AG04450 (cell line): Measurements from ENCODE around the gene MAML3. TPM values are rescaled to one million over a fixed set of nuclear protein-coding genes. Genes with fewer than 3 reads are reported as not detected.

Experiments
- CTCF ChIA-PET: fragments of 300-600, 350-600 bp; formaldehyde crosslinking; extraction: SDS; loops from one replicate; lab custom pipeline; 2022; ENCODE audit warnings: antibody characterized with exemption, inconsistent platforms; lab: Charles Lee
- POLR2A ChIA-PET: fragments of 350-600 bp; formaldehyde crosslinking; extraction: SDS; loops from one replicate; lab custom pipeline; 2021; ENCODE audit warnings: antibody characterized with exemption, inconsistent platforms; lab: Yijun Ruan, JAX
- DNase-seq: peaks from one replicate; pipeline ENCODE4 v3.0.0-alpha.2; 2011; ENCODE audit warnings: low read depth, low spot score
- H3K27ac ChIP-seq: one replicate; pipeline ENCODE4 v1.5.1; 2012; ENCODE audit warnings: low read depth, low read length, control low read depth
- H3K27me3 ChIP-seq: one replicate; pipeline ENCODE4 v1.6.0; 2012; ENCODE audit warnings: low read length; ENCODE audit not compliant: control insufficient read depth, insufficient read depth
- H3K4me3 ChIP-seq: 2 replicates; pipeline ENCODE4 v1.5.1; 2011; ENCODE audit warnings: mild to moderate bottlenecking, low read depth, low read length, control low read depth
- H3K9me3 ChIP-seq: 2 replicates; pipeline ENCODE4 v1.5.1; 2012; ENCODE audit warnings: low read length; ENCODE audit not compliant: control insufficient read depth, insufficient read depth
- CTCF ChIP-seq: IDR thresholded peaks from 2 replicates; pipeline ENCODE4 v1.5.1; 2011; ENCODE audit warnings: low read depth, low read length, control low read depth, inconsistent platforms
- polyA plus RNA-seq: library from polyadenylated mRNA; depleted of rRNA; stranded (reverse); fragments of >200 nt; gene quantifications from 2 replicates; pipeline ENCODE4 v1.2.3, GENCODE V29; 2011

Gene MAML3
- polyA plus RNA-seq, 1 experiment: 4.1 TPM

DNA sequence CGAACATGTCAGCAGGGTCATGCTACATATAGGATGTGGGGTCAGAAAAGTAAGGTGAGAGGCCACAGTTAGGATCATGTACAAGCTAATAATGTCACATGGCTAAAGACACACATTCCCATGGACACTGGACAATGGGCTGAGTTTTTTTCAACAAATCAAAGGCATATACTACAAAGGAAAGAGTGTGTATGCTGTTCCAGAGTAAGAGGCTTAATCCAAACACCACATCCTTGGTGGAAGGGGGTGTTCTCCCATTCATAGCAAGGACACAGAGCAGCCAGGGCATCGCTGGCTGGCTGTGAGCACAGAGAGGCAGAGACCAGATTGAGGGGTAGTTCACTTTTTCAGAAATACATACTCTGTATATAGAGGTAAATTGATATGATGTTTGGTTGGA lies 356.7 kb downstream of the MAML3 start:
- no peaks in the 10 kb centered on the region for H3K27me3 ChIP-seq
- DNase-seq: no peak
- POLR2A ChIA-PET: no interaction called here
- CTCF ChIA-PET: no interaction called here
- no peak for TF ChIP-seq CTCF
- H3K9me3 ChIP-seq: no peaks in the 10 kb centered on the region
- H3K27ac ChIP-seq: no peak overlapping the region
- no peak overlapping the region for H3K4me3 ChIP-seq

GRCh38 chr4:139795527-139796314 lies 358.3 kb downstream of the MAML3 start:
- no peak for DNase-seq
- TF ChIP-seq CTCF: no peak
- CTCF ChIA-PET: no interaction called here
- POLR2A ChIA-PET: no interaction called here
- H3K4me3 ChIP-seq: no peak overlapping the region
- no peak overlapping the region for H3K27ac ChIP-seq
- no peaks in the 10 kb centered on the region for H3K27me3 ChIP-seq
- H3K9me3 ChIP-seq: no peaks in the 10 kb centered on the region

DNA sequence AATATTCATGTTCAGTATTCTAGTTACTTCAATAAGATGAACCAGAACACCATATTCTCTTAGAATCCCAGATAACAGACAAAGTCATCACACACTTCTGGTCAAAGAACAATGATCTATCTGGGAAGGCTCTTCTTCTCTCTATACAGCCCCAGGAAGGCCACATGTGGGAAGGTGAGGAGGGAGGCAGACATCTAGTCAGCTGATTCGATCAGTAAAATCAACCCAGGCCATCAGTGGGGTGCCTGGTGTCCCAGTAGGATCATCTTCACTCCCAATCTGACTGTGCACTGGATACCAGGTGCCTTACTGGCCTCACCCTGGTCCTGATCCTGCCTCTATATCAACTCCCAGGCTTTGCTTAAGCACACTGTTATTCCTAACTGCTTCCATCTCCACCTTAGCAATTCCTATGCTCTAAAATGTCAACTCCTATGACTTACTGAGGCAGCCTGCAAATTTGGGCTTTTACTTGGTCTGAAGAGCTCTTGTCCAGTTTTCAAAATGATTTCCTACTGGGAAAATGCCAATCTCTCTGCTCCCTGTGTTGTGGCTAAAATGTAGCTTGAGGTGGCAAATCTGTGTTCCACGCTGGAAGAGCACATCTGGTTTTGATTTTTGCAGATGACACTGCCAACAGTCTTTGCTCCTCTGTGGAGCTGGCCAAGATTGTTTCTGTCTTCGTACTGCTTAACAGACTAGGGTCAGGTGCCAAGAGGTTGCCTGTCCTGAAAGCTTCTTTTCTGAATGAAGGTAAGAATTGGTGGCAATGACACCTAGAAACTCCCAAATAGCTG lies 359.6 kb downstream of the MAML3 start:
- no peak for DNase-seq
- CTCF ChIA-PET: interaction anchor here (0.8 kb wide), 1 partner anchor 28 kb away, joined by 3 read pairs; no protein-coding TSS in a partner anchor
- H3K4me3 ChIP-seq: no peak overlapping the region
- H3K9me3 ChIP-seq: no peaks in the 10 kb centered on the region
- H3K27ac ChIP-seq: no peak overlapping the region
- POLR2A ChIA-PET: no interaction called here
- no peaks in the 10 kb centered on the region for H3K27me3 ChIP-seq
- no peak for TF ChIP-seq CTCF

- H3K27me3 ChIP-seq: no peaks in the 10 kb centered on the region
Observed at GRCh38 chr4:139791681-139792080, 362.3 kb downstream of the MAML3 start.

More at GRCh38 chr4:139791681-139792080, 362.3 kb downstream of the MAML3 start:
- POLR2A ChIA-PET: no interaction called here
- no peak overlapping the region for H3K27ac ChIP-seq
- no peak for TF ChIP-seq CTCF
- H3K9me3 ChIP-seq: no peaks in the 10 kb centered on the region
- no peak overlapping the region for H3K4me3 ChIP-seq
- DNase-seq: no peak
- CTCF ChIA-PET: no interaction called here
